Esophagus muscularis mucosa (tissue), 3 donors: Measurements from ENCODE around the gene FXYD2.

Experiments
- POLR2AphosphoS5 ChIP-seq, 2 donors: sonication (generic); formaldehyde crosslinking; IDR thresholded peaks; one replicate each; pipeline ENCODE4 v1.6.1; 2017; ENCODE audit warnings: antibody characterized with exemption in 2 of 2
- TF ChIP-seq, protein P1 (sequence below), 3 experiments: fragments of 200-600 bp in 2 of 3; fragments of 450-650 bp in 1 of 3; sonication (generic) in 2 of 3; IDR thresholded peaks; one replicate each; pipeline ENCODE4 v1.5.1; 2017 to 2019; ENCODE audit warnings: antibody characterized with exemption in 3 of 3, mild to moderate bottlenecking in 2 of 3, moderate library complexity in 1 of 3

GRCh38 chr11:117820516-117820915 is 4.0 kb downstream of the FXYD2 start:
- TF ChIP-seq, protein P1, sequence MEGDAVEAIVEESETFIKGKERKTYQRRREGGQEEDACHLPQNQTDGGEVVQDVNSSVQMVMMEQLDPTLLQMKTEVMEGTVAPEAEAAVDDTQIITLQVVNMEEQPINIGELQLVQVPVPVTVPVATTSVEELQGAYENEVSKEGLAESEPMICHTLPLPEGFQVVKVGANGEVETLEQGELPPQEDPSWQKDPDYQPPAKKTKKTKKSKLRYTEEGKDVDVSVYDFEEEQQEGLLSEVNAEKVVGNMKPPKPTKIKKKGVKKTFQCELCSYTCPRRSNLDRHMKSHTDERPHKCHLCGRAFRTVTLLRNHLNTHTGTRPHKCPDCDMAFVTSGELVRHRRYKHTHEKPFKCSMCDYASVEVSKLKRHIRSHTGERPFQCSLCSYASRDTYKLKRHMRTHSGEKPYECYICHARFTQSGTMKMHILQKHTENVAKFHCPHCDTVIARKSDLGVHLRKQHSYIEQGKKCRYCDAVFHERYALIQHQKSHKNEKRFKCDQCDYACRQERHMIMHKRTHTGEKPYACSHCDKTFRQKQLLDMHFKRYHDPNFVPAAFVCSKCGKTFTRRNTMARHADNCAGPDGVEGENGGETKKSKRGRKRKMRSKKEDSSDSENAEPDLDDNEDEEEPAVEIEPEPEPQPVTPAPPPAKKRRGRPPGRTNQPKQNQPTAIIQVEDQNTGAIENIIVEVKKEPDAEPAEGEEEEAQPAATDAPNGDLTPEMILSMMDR (IDR thresholded peaks at IDR 0.05) = no peak
- TF ChIP-seq POLR2AphosphoS5 (IDR thresholded peaks at IDR 0.05) = no peak
